Measurements from ENCODE around the gene ILF3.

- TF ChIP-seq POLR2AphosphoS5 (IDR thresholded peaks at IDR 0.05) = no peak
- TF ChIP-seq, protein P1, sequence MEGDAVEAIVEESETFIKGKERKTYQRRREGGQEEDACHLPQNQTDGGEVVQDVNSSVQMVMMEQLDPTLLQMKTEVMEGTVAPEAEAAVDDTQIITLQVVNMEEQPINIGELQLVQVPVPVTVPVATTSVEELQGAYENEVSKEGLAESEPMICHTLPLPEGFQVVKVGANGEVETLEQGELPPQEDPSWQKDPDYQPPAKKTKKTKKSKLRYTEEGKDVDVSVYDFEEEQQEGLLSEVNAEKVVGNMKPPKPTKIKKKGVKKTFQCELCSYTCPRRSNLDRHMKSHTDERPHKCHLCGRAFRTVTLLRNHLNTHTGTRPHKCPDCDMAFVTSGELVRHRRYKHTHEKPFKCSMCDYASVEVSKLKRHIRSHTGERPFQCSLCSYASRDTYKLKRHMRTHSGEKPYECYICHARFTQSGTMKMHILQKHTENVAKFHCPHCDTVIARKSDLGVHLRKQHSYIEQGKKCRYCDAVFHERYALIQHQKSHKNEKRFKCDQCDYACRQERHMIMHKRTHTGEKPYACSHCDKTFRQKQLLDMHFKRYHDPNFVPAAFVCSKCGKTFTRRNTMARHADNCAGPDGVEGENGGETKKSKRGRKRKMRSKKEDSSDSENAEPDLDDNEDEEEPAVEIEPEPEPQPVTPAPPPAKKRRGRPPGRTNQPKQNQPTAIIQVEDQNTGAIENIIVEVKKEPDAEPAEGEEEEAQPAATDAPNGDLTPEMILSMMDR (IDR thresholded peaks at IDR 0.05) = no peak
Measured at GRCh38 chr19:10736189-10736588, 82.0 kb downstream of the ILF3 start.
